H9 (cell line): ENCODE data around the gene SLC12A8. TPM values are rescaled to one million over a fixed set of nuclear protein-coding genes. Genes with fewer than 3 reads are reported as not detected.

ENCODE experiments used
- DNase-seq: peaks from one replicate; pipeline ENCODE4 v3.0.0-alpha.2; 2017
- H2AFZ ChIP-seq: one replicate; pipeline ENCODE4 v1.6.1; 2013; ENCODE audit warnings: mild to moderate bottlenecking, low read length, control low read depth, moderate library complexity
- H2AK5ac ChIP-seq: 2 replicates; pipeline ENCODE4 v1.6.1; 2013; ENCODE audit warnings: low read length, control low read depth, mixed read lengths; ENCODE audit not compliant: insufficient read length
- H2BK120ac ChIP-seq: one replicate; pipeline ENCODE4 v1.6.1; 2013; ENCODE audit warnings: low read depth, mild to moderate bottlenecking, low read length, control low read depth, inconsistent platforms; ENCODE audit not compliant: poor library complexity, severe bottlenecking
- H2BK12ac ChIP-seq: 2 replicates; pipeline ENCODE4 v1.6.1; 2013; ENCODE audit warnings: low read length, control low read depth, mixed read lengths, low read depth; ENCODE audit not compliant: insufficient read length
- H2BK15ac ChIP-seq: 2 replicates; pipeline ENCODE4 v1.6.1; 2013; ENCODE audit warnings: low read depth, low read length, control low read depth
- H2BK20ac ChIP-seq: one replicate; pipeline ENCODE4 v1.6.1; 2013; ENCODE audit warnings: low read depth, mild to moderate bottlenecking, low read length, control low read depth, inconsistent platforms; ENCODE audit not compliant: poor library complexity, severe bottlenecking
- H2BK5ac ChIP-seq: 2 replicates; pipeline ENCODE4 v1.6.1; 2013; ENCODE audit warnings: low read length, control low read depth, mixed read lengths; ENCODE audit not compliant: insufficient read length
- H3K14ac ChIP-seq: 2 replicates; pipeline ENCODE4 v1.6.1; 2013; ENCODE audit warnings: low read length, control low read depth; ENCODE audit not compliant: insufficient read depth
- H3K18ac ChIP-seq: 2 replicates; pipeline ENCODE4 v1.6.1; 2013; ENCODE audit warnings: low read depth, mild to moderate bottlenecking, mixed read lengths, low read length, control low read depth; ENCODE audit not compliant: insufficient read length
- H3K23ac ChIP-seq: 2 replicates; pipeline ENCODE4 v1.6.1; 2013; ENCODE audit warnings: low read length, control low read depth, mixed read lengths, low read depth; ENCODE audit not compliant: insufficient read length
- H3K23me2 ChIP-seq: 2 replicates; pipeline ENCODE4 v1.6.1; 2013; ENCODE audit warnings: low read depth, mild to moderate bottlenecking, mixed read lengths, low read length, control low read depth; ENCODE audit not compliant: insufficient read length, poor library complexity, severe bottlenecking
- H3K27ac ChIP-seq: 2 replicates; pipeline ENCODE4 v1.5.1; 2013; ENCODE audit warnings: low read length, control low read depth, mixed read lengths, low read depth; ENCODE audit not compliant: insufficient read length
- H3K27me3 ChIP-seq: 2 replicates; pipeline ENCODE4 v1.6.1; 2013; ENCODE audit warnings: low read length, control low read depth, inconsistent platforms; ENCODE audit not compliant: insufficient read depth
- H3K4ac ChIP-seq: 2 replicates; pipeline ENCODE4 v1.6.1; 2013; ENCODE audit warnings: low read depth, mild to moderate bottlenecking, control low read depth, inconsistent platforms, low read length, moderate library complexity
- H3K4me1 ChIP-seq: 2 replicates; pipeline ENCODE4 v1.6.1; 2013; ENCODE audit warnings: low read length, control low read depth, inconsistent platforms; ENCODE audit not compliant: insufficient read depth
- H3K4me2 ChIP-seq: 2 replicates; pipeline ENCODE4 v1.6.1; 2013; ENCODE audit warnings: low read length, control low read depth, mixed read lengths; ENCODE audit not compliant: insufficient read length, insufficient read depth
- H3K56ac ChIP-seq: 2 replicates; pipeline ENCODE4 v1.6.1; 2013; ENCODE audit warnings: low read depth, mild to moderate bottlenecking, mixed read lengths, low read length, control low read depth; ENCODE audit not compliant: insufficient read length
- H3K79me1 ChIP-seq: 2 replicates; pipeline ENCODE4 v1.6.1; 2013; ENCODE audit warnings: low read depth, mild to moderate bottlenecking, moderate library complexity, low read length, control low read depth, inconsistent platforms; ENCODE audit not compliant: insufficient read depth, poor library complexity, severe bottlenecking
- H3K79me2 ChIP-seq: 2 replicates; pipeline ENCODE4 v1.6.1; 2013; ENCODE audit warnings: low read length, control low read depth, inconsistent platforms; ENCODE audit not compliant: insufficient read depth
- H3K9ac ChIP-seq: 2 replicates; pipeline ENCODE4 v1.6.1; 2013; ENCODE audit warnings: low read length, control low read depth, mixed read lengths; ENCODE audit not compliant: insufficient read length; ENCODE audit errors: extremely low read depth
- H3K9me3 ChIP-seq: one replicate; pipeline ENCODE4 v1.6.1; 2013; ENCODE audit warnings: low read depth, low read length, inconsistent platforms; ENCODE audit not compliant: control insufficient read depth
- H3T11ph ChIP-seq: one replicate; pipeline ENCODE4 v1.6.1; 2013; ENCODE audit warnings: mild to moderate bottlenecking, low read length, control low read depth, inconsistent platforms
- H4K20me1 ChIP-seq: one replicate; pipeline ENCODE4 v1.6.1; 2013; ENCODE audit not compliant: control insufficient read depth, insufficient read length, insufficient read depth
- H4K5ac ChIP-seq: 2 replicates; pipeline ENCODE4 v1.6.1; 2013; ENCODE audit warnings: low read depth, mild to moderate bottlenecking, mixed read lengths, low read length, control low read depth; ENCODE audit not compliant: insufficient read length
- H4K8ac ChIP-seq: replicated peaks from 2 replicates; pipeline ENCODE4 v1.6.1; 2013; ENCODE audit warnings: low read length, control low read depth, mixed read lengths, low read depth; ENCODE audit not compliant: insufficient read length
- H4K91ac ChIP-seq: 2 replicates; pipeline ENCODE4 v1.6.1; 2013; ENCODE audit warnings: low read depth, mild to moderate bottlenecking, moderate library complexity, mixed read lengths, low read length, control low read depth; ENCODE audit not compliant: insufficient read length
- H3K27ac Mint-ChIP-seq, 3 experiments: 2 replicates in 2 of 3; 3 replicates in 1 of 3; pipeline ENCODE4 v1.8.0; 2020 to 2021; ENCODE audit warnings: mixed read lengths in 3 of 3, mild to moderate bottlenecking in 1 of 3, moderate library complexity in 1 of 3
- H3K27me3 Mint-ChIP-seq: 2 replicates; pipeline ENCODE4 v1.8.0; 2021; ENCODE audit warnings: low read depth, mild to moderate bottlenecking, moderate library complexity, mixed read lengths
- H3K36me3 Mint-ChIP-seq, 3 experiments: 2 replicates in 2 of 3; 3 replicates in 1 of 3; pipeline ENCODE4 v1.8.0; 2020 to 2021; ENCODE audit warnings: low read depth in 3 of 3, mixed read lengths in 3 of 3; ENCODE audit not compliant: insufficient read depth in 1 of 3
- H3K4me1 Mint-ChIP-seq, 2 experiments: 2 replicates each; pipeline ENCODE4 v1.8.0; 2020; ENCODE audit warnings: mixed read lengths in 2 of 2
- H3K4me3 Mint-ChIP-seq, 2 experiments: 2 replicates in 1 of 2; 3 replicates in 1 of 2; pipeline ENCODE4 v1.8.0; 2020 to 2021; ENCODE audit warnings: mild to moderate bottlenecking in 2 of 2, mixed read lengths in 2 of 2, moderate library complexity in 1 of 2
- H3K9me3 Mint-ChIP-seq, 2 experiments: 2 replicates in 1 of 2; 3 replicates in 1 of 2; pipeline ENCODE4 v1.8.0; 2020; ENCODE audit warnings: mild to moderate bottlenecking in 2 of 2, mixed read lengths in 2 of 2, moderate library complexity in 1 of 2
- CTCF ChIP-seq: fragments of 200-600 bp; sonication (generic); conservative IDR thresholded peaks from 3 replicates; pipeline ENCODE4 v1.8.0; 2021; ENCODE audit warnings: antibody characterized with exemption, mild to moderate bottlenecking
- WGBS: extraction: QIAGEN DNeasy Blood & Tissue Kit; methylation state at CpG from one replicate; pipeline ENCODE4 v1.1.7; 2013; ENCODE audit warnings: missing lambda C conversion rate, low lambda C conversion rate, mixed read lengths; ENCODE audit not compliant: insufficient read length; ENCODE audit errors: extremely low coverage; 5-methylcytosine and 5-hydroxymethylcytosine counted together
- total RNA-seq: library from RNA; stranded (reverse); gene quantifications from 2 replicates; pipeline ENCODE4 v1.2.1, GENCODE V29; 2021

Gene SLC12A8
- total RNA-seq, 1 experiment from 2014 or later, result 8.2 TPM

DNA sequence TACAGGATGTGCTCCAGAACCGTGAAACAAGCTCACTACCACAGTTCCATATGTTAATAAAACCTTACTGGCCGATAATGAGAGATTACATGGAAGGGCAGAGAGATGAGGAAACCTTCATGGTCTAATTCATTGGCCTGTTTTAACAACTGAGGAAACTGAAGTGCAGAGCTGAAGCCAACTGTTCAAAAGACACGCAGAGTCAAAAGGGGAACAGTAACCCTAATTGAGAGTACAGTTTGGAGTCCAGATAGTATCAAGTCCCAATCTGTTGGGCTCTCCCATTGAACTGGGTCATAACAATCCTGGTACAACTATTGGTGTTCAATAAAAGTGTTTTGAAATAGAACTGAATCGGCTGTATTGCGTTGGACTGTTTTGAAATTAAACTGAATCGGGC is 69.6 kb downstream of the SLC12A8 start:
- Mint-ChIP-seq H3K4me1 (peaks cover 40 to 49% of the 10 kb centered on the region in 2 experiments), H3K27me3 (peaks cover 29% of the 10 kb centered on the region), H3K9me3 (no peaks in the 10 kb centered on the region), H3K4me3 (0 out of 5 replicates have a peak overlapping the region, but pooled peaks of 1 of the 2 experiments have one; percentile 6), H3K27ac (no peak overlapping the region), H3K36me3 (peaks cover 0 to 7% (median 6%) of the 10 kb centered on the region in 3 experiments; a peak in 4 of 7 replicates)
- no peak overlapping the region for H3K27ac ChIP-seq
- peaks cover 3% of the 10 kb centered on the region for H3K23me2 ChIP-seq
- H4K20me1 ChIP-seq, result no peaks in the 10 kb centered on the region
- no peak overlapping the region for H3K23ac ChIP-seq
- peaks cover 11% of the 10 kb centered on the region; the same call in 1 of the 2 replicates for H3K4me1 ChIP-seq
- no peak overlapping the region for H3K14ac ChIP-seq
- no peak overlapping the region for H4K5ac ChIP-seq
- no peak overlapping the region for H4K91ac ChIP-seq
- no peak overlapping the region for H3K18ac ChIP-seq
- H3K27me3 ChIP-seq, result no peaks in the 10 kb centered on the region
- H4K8ac ChIP-seq, result no peak overlapping the region
- H3K9me3 ChIP-seq, result no peaks in the 10 kb centered on the region
- no peak overlapping the region for H3K9ac ChIP-seq
- H3K4me2 ChIP-seq, result peak overlapping the region; percentile 63
- no peak overlapping the region for H2BK20ac ChIP-seq
- no peak overlapping the region for H3K56ac ChIP-seq
- H2BK5ac ChIP-seq, result no peak overlapping the region
- H2BK120ac ChIP-seq, result no peak overlapping the region
- no peak overlapping the region for H2BK15ac ChIP-seq
- TF ChIP-seq CTCF, result no peak
- H3K79me2 ChIP-seq, result no peaks in the 10 kb centered on the region
- no CpG with 5 or more reads among the region's 6 CpGs for WGBS
- no peak overlapping the region for H2BK12ac ChIP-seq
- no peak overlapping the region for H2AFZ ChIP-seq
- no peaks in the 10 kb centered on the region for H3K79me1 ChIP-seq
- no peak overlapping the region for H3K4ac ChIP-seq
- H3T11ph ChIP-seq, result no peak overlapping the region
- no peak overlapping the region for H2AK5ac ChIP-seq
- DNase-seq, result no peak
